Progenitor cell of endocrine pancreas (in vitro differentiated cells): ENCODE results near the gene RNF11. TPM values are rescaled to one million over a fixed set of nuclear protein-coding genes. Genes with fewer than 3 reads are reported as not detected.

Experiments
- DNase-seq: peaks from one replicate; pipeline ENCODE4 v3.0.0; 2021; ENCODE audit warnings: low spot score; ENCODE audit not compliant: unreplicated experiment
- H3K27ac Mint-ChIP-seq: 2 replicates; pipeline ENCODE4 v1.8.0; 2021; ENCODE audit warnings: mild to moderate bottlenecking, moderate library complexity, mixed read lengths
- H3K27me3 Mint-ChIP-seq: 2 replicates; pipeline ENCODE4 v1.8.0; 2021; ENCODE audit warnings: mixed read lengths
- H3K36me3 Mint-ChIP-seq: 2 replicates; pipeline ENCODE4 v1.8.0; 2022; ENCODE audit warnings: mixed read lengths; ENCODE audit not compliant: insufficient read depth
- H3K4me1 Mint-ChIP-seq: 2 replicates; pipeline ENCODE4 v1.8.0; 2021; ENCODE audit warnings: low read depth, mixed read lengths
- H3K4me3 Mint-ChIP-seq: 2 replicates; pipeline ENCODE4 v1.8.0; 2021; ENCODE audit warnings: low read depth, mild to moderate bottlenecking, moderate library complexity, mixed read lengths
- H3K9me3 Mint-ChIP-seq: 2 replicates; pipeline ENCODE4 v1.8.0; 2021; ENCODE audit warnings: low read depth, mixed read lengths
- CTCF ChIP-seq: fragments of 200-600 bp; sonication (generic); IDR thresholded peaks from one replicate; pipeline ENCODE4 v1.5.0; 2021; ENCODE audit warnings: antibody characterized with exemption, mild to moderate bottlenecking; ENCODE audit not compliant: unreplicated experiment
- total RNA-seq: library from RNA; stranded (reverse); gene quantifications from 2 replicates; pipeline ENCODE4 v1.2.1, GENCODE V29; 2021

Gene RNF11
- total RNA-seq, 1 donor from 2014 or later, result 67.5 TPM

GRCh38 chr1:51313268-51313852, 77.3 kb downstream of the RNF11 start:
- Mint-ChIP-seq H3K4me1 (peaks cover 6% of the 10 kb centered on the region), H3K4me3 (no peak overlapping the region), H3K36me3 (no peaks in the 10 kb centered on the region), H3K27ac (peak overlapping the region; percentile 3), H3K9me3 (no peaks in the 10 kb centered on the region), H3K27me3 (no peaks in the 10 kb centered on the region)
- peak; percentile 26 for TF ChIP-seq CTCF
- no peak for DNase-seq

GRCh38 chr1:51313961-51314777, 78.1 kb downstream of the RNF11 start:
- no peaks in the 10 kb centered on the region for H3K9me3 Mint-ChIP-seq
- DNase-seq, result no peak
- H3K27me3 Mint-ChIP-seq, result no peaks in the 10 kb centered on the region
- no peak overlapping the region for H3K4me3 Mint-ChIP-seq
- H3K36me3 Mint-ChIP-seq, result no peaks in the 10 kb centered on the region
- no peak overlapping the region for H3K27ac Mint-ChIP-seq
- peaks cover 6% of the 10 kb centered on the region for H3K4me1 Mint-ChIP-seq
- TF ChIP-seq CTCF, result no peak

- H3K4me3 Mint-ChIP-seq, result no peak overlapping the region
- TF ChIP-seq CTCF, result no peak
- peaks cover 6% of the 10 kb centered on the region for H3K4me1 Mint-ChIP-seq
- no peak for DNase-seq
- no peak overlapping the region for H3K27ac Mint-ChIP-seq
- H3K36me3 Mint-ChIP-seq, result no peaks in the 10 kb centered on the region
- H3K27me3 Mint-ChIP-seq, result no peaks in the 10 kb centered on the region
- H3K9me3 Mint-ChIP-seq, result no peaks in the 10 kb centered on the region
These were observed 78.9 kb downstream of the RNF11 start for GRCh38 chr1:51314974-51315373.

- Mint-ChIP-seq H3K4me1 (peaks cover 8% of the 10 kb centered on the region), H3K36me3 (no peaks in the 10 kb centered on the region), H3K27ac (no peak overlapping the region), H3K27me3 (no peaks in the 10 kb centered on the region), H3K9me3 (no peaks in the 10 kb centered on the region), H3K4me3 (no peak overlapping the region)
- TF ChIP-seq CTCF, result no peak
- no peak for DNase-seq
These were observed 80.2 kb downstream of the RNF11 start for GRCh38 chr1:51316113-51316845.

- no peak overlapping the region for H3K27ac Mint-ChIP-seq
- no peaks in the 10 kb centered on the region for H3K27me3 Mint-ChIP-seq
- H3K4me3 Mint-ChIP-seq, result no peak overlapping the region
- peaks cover 8% of the 10 kb centered on the region for H3K4me1 Mint-ChIP-seq
- no peaks in the 10 kb centered on the region for H3K9me3 Mint-ChIP-seq
- no peak for DNase-seq
- H3K36me3 Mint-ChIP-seq, result no peaks in the 10 kb centered on the region
- TF ChIP-seq CTCF, result no peak
These were observed 80.7 kb downstream of the RNF11 start for GRCh38 chr1:51316846-51317120.
